ENCODE results near the gene OR2T6.
"Not testable (repeated sequence)": the region's sequence is repeated elsewhere in the genome, so short reads cannot be mapped to it uniquely, and the experiment has no call there.

The OR2T6 gene

DNA sequence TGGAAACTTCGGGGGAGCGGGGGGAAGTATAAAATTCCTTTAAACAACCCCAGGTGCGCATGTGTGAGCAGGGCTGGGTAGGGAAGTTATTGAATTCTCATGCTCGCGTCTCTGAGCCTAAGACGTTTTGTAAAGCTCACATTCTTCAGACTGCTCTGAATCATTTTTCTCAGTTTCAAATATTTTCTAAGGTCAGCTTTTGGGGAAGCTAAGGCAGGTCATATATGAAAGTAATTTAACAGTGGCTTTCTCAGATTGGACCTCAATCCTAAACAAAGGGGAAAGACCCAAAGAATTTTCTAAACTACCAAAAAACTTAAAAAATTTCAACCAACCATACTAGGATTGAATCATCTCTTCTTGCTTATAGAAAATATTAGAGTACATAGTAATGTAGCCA, 59.4 kb downstream of the OR2T6 start:
- DNase-seq, result not testable (repeated sequence)

DNA sequence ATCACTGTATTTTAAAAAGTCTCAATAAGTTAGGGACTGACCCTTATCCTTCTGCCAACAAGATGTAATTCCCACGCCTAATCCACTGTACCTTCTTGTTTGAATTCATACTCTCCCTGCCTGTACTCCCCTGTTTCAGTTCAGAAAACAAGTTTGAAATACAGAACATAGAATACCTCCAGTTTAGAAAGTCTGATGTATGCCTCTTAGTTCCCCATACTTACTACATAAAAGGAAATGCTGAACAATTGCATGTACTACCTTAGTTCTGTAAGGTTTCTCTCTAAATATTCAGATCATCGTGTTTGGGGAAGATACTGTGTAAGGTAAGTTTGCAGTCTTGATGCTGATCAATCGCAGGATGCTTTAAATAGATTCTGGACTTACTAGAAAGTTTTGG, 60.8 kb downstream of the OR2T6 start:
- not testable (repeated sequence) for DNase-seq

DNA sequence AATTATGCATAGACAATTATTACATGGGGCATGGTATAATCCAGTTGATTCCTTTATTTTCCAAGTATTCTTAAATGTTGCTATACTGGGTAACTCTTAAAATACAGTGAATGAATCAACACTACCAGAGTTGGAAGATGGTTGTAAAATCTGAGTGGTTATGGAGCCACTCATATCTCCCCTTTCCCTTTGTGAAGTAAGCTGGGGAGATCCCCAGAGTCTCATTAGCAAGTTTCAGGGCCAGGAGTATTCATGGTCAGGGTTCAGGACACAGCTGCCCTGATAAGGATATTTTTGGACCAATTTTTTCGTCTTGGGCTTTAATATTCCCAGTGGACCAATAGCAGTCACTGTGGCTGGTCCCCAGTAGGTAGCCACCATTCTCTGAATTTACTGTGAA, 63.1 kb downstream of the OR2T6 start:
- DNase-seq, result not testable (repeated sequence)

DNA sequence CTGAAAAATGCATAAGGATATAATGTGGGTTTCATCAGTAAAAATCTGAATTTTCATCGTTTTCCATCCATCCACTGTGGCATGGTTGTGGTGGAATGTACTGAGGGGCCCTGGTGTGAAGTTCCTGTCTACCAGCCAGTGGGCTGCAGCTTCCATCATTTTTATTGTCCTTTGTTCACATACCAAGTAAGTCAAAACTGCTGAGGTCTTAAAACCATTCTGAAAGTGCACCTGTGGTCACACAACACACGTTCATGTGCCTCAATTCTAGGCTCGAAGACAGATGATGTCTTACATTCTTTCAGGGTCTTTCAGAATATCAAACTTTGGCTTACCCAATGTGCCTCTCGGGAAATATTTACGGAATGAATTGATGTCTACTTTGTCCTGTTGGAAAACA, 63.7 kb downstream of the OR2T6 start:
- not testable (repeated sequence) for DNase-seq

All from amniotic stem cell (primary cell).